ENCODE data around the gene MRAS. TPM values are rescaled to one million over a fixed set of nuclear protein-coding genes. Genes with fewer than 3 reads are reported as not detected.
A peak's percentile ranks its signal among the peaks of the same experiment; 100 is the strongest.

The MRAS gene
- total RNA-seq, 1 donor from 2014 or later: 35.0 TPM

- TF ChIP-seq, protein P1, sequence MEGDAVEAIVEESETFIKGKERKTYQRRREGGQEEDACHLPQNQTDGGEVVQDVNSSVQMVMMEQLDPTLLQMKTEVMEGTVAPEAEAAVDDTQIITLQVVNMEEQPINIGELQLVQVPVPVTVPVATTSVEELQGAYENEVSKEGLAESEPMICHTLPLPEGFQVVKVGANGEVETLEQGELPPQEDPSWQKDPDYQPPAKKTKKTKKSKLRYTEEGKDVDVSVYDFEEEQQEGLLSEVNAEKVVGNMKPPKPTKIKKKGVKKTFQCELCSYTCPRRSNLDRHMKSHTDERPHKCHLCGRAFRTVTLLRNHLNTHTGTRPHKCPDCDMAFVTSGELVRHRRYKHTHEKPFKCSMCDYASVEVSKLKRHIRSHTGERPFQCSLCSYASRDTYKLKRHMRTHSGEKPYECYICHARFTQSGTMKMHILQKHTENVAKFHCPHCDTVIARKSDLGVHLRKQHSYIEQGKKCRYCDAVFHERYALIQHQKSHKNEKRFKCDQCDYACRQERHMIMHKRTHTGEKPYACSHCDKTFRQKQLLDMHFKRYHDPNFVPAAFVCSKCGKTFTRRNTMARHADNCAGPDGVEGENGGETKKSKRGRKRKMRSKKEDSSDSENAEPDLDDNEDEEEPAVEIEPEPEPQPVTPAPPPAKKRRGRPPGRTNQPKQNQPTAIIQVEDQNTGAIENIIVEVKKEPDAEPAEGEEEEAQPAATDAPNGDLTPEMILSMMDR (IDR thresholded peaks at IDR 0.05; ENCODE audit: insufficient read depth, low read length, poor library complexity, severe bottlenecking): no peak
- H3K27me3 ChIP-seq (ENCODE audit: control insufficient read depth, insufficient read depth, low read length): peaks cover 33% of the 10 kb centered on the region
- no peaks in the 10 kb centered on the region for H3K36me3 ChIP-seq (ENCODE audit: control insufficient read depth, insufficient read depth, low read length)
- DNase-seq (ENCODE audit: low read depth): peak; percentile 38
- H3K4me3 ChIP-seq (ENCODE audit: low read depth, low read length): peak within 1 kb of the TSS; percentile 27
These were observed 86.0 kb downstream of the MRAS start, which contains the start of gene ESYT3 for GRCh38 chr3:138434276-138434874. Gene ESYT3 (plus strand): TSS chr3:138434616. CDS start chr3:138434799, 183 bp downstream.

GRCh38 chr3:138434875-138435772, 86.7 kb downstream of the MRAS start:
- no peak for DNase-seq (ENCODE audit: low read depth)
- no peaks in the 10 kb centered on the region for H3K36me3 ChIP-seq (ENCODE audit: control insufficient read depth, insufficient read depth, low read length)
- H3K4me3 ChIP-seq (ENCODE audit: low read depth, low read length): peak overlapping the region; percentile 27
- peaks cover 33% of the 10 kb centered on the region for H3K27me3 ChIP-seq (ENCODE audit: control insufficient read depth, insufficient read depth, low read length)
- TF ChIP-seq, protein P1 (IDR thresholded peaks at IDR 0.05; ENCODE audit: insufficient read depth, low read length, poor library complexity, severe bottlenecking): no peak

DNA sequence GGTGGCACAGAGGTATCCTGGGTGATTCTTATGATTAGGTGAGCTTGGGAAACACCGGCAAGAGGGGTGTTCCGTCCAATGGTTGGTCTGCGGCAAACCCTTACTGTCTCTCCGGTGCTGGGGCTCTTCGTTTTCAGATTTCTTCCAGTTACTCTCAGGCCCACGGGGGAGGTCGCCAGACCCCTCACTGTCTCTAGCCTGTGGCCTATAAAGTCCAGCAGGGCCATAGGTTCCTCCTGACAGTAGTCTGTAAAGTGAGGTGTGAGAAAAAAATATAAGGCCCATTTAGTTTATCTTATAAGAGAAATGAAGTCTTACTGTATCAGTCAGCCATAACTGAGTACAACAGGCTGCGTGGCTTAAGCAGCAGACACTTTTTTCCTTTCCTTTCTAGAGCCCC, 87.5 kb downstream of the MRAS start:
- no peak for DNase-seq (ENCODE audit: low read depth)
- H3K27me3 ChIP-seq (ENCODE audit: control insufficient read depth, insufficient read depth, low read length): peaks cover 33% of the 10 kb centered on the region
- TF ChIP-seq, protein P1 (IDR thresholded peaks at IDR 0.05; ENCODE audit: insufficient read depth, low read length, poor library complexity, severe bottlenecking): no peak
- H3K36me3 ChIP-seq (ENCODE audit: control insufficient read depth, insufficient read depth, low read length): no peaks in the 10 kb centered on the region
- H3K4me3 ChIP-seq (ENCODE audit: low read depth, low read length): no peak overlapping the region

DNA sequence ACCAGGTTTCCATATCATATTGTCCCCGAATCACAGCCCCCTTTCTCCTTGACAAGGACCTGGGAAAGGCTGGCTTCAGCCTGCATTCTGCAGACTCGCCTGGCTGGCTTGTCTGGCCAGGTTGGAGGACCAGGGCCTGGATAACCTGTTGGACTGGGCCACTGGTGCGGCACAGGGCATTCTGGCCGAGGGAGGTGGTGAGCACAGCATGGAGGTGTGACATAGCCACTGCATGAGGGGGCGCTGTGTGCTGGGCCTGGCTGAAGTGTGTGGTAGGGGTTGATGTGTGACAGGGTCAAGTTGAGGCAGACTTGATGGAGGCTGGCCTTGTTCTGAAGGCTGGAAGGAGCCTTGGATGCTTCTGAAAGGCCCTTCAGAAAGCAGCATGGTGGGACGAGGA, 88.9 kb downstream of the MRAS start:
- Histone ChIP-seq H3K27me3 (ENCODE audit: control insufficient read depth, insufficient read depth, low read length) (peaks cover 33% of the 10 kb centered on the region), H3K4me3 (ENCODE audit: low read depth, low read length) (no peak overlapping the region), H3K36me3 (ENCODE audit: control insufficient read depth, insufficient read depth, low read length) (no peaks in the 10 kb centered on the region)
- TF ChIP-seq, protein P1 (IDR thresholded peaks at IDR 0.05; ENCODE audit: insufficient read depth, low read length, poor library complexity, severe bottlenecking): no peak
- DNase-seq (ENCODE audit: low read depth): no peak

DNA sequence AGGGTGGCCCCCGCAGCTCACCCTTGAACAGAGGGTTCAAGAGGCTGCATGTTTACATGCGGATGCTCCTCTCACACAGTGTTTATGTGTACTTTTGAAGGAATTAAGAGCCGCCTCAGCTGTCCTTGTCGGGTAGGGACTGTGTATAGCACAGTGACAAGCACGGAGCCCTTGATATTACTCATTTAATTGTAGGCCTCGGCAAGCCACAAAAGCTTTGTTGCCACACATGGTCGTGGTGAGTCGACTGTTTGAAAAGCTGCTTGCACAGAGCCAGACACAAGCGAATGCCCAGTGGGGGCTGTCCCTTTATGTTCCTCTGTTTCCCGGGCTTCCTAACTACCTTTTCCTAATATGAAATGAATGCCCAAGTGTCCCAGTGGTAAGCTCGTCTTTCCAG, 90.5 kb downstream of the MRAS start:
- H3K27me3 ChIP-seq (ENCODE audit: control insufficient read depth, insufficient read depth, low read length): peaks cover 24% of the 10 kb centered on the region
- TF ChIP-seq, protein P1 (IDR thresholded peaks at IDR 0.05; ENCODE audit: insufficient read depth, low read length, poor library complexity, severe bottlenecking): no peak
- no peaks in the 10 kb centered on the region for H3K36me3 ChIP-seq (ENCODE audit: control insufficient read depth, insufficient read depth, low read length)
- H3K4me3 ChIP-seq (ENCODE audit: low read depth, low read length): no peak overlapping the region
- no peak for DNase-seq (ENCODE audit: low read depth)
